ENCODE measurements around the gene RERE.

DNA sequence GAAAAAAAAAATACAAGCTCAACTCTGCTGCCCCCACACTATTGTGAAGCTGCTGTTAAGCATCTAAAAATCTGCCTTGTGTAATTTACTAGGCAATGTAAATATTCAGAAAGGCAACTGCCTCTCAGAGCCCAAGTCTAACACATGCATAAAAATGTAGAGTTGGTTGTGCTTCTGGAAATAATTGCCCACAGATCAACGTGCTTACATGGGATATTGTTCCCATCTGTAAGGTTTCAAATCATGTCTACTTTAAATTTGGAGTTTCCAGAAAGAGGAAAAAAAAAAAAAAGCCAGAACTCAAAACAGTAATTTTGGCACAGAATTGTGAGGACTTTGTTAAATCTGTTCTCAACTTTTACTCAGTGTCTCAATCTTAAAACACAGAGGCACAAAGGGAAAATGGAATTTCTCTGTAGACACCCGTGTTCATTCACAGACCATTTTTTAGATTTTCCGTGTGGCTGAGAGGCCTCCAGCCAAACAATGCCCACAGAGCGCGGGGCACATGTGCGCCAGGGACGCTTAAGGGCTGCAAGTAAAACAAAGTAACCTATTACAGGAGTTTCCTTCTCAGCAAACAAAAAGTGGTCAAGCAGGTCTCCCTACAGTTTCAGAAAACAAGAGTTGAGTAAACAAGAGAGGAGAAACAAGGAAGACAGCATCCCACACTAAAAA lies 115.5 kb downstream of the RERE start:
- TF ChIP-seq, protein P1, sequence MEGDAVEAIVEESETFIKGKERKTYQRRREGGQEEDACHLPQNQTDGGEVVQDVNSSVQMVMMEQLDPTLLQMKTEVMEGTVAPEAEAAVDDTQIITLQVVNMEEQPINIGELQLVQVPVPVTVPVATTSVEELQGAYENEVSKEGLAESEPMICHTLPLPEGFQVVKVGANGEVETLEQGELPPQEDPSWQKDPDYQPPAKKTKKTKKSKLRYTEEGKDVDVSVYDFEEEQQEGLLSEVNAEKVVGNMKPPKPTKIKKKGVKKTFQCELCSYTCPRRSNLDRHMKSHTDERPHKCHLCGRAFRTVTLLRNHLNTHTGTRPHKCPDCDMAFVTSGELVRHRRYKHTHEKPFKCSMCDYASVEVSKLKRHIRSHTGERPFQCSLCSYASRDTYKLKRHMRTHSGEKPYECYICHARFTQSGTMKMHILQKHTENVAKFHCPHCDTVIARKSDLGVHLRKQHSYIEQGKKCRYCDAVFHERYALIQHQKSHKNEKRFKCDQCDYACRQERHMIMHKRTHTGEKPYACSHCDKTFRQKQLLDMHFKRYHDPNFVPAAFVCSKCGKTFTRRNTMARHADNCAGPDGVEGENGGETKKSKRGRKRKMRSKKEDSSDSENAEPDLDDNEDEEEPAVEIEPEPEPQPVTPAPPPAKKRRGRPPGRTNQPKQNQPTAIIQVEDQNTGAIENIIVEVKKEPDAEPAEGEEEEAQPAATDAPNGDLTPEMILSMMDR (IDR thresholded peaks at IDR 0.05) = no peak
- TF ChIP-seq POLR2A (IDR thresholded peaks at IDR 0.05) = peak in 1 of 2 donors; percentile 41

Measured in thyroid gland (tissue), 4 donors.